CD8-positive, alpha-beta memory T cell (primary cell): ENCODE measurements around the gene ALCAM. TPM values are rescaled to one million over a fixed set of nuclear protein-coding genes. Genes with fewer than 3 reads are reported as not detected.

ENCODE experiments used
- CTCF ChIA-PET: fragments of 350-600 bp; sonication (Branson Sonifier 250); formaldehyde crosslinking; loops from one replicate; lab custom pipeline; 2021; ENCODE audit warnings: antibody characterized with exemption; lab: Charles Lee
- POLR2A ChIA-PET: fragments of 350-600 bp; sonication (Branson Sonifier 250); formaldehyde crosslinking; loops from one replicate; lab custom pipeline; 2021; ENCODE audit warnings: antibody characterized with exemption; lab: Charles Lee
- DNase-seq, 5 donors: peaks; one replicate each; pipeline versions ENCODE4 v3.0.0 to v3.0.0-alpha.2; 2020 to 2022; ENCODE audit warnings: mixed read lengths in 1 of 5
- H3K27ac ChIP-seq: one replicate; pipeline ENCODE4 v1.7.0; 2013; ENCODE audit warnings: low read depth, mild to moderate bottlenecking, low read length, moderate library complexity
- H3K27me3 ChIP-seq: 2 replicates; pipeline ENCODE4 v1.7.0; 2013; ENCODE audit warnings: low read length, mild to moderate bottlenecking; ENCODE audit not compliant: insufficient read depth, poor library complexity, severe bottlenecking
- H3K36me3 ChIP-seq: 2 replicates; pipeline ENCODE4 v1.7.0; 2013; ENCODE audit warnings: mild to moderate bottlenecking, low read length, moderate library complexity; ENCODE audit not compliant: insufficient read depth
- H3K4me1 ChIP-seq: 2 replicates; pipeline ENCODE4 v1.7.0; 2013; ENCODE audit warnings: mild to moderate bottlenecking, low read length, moderate library complexity; ENCODE audit not compliant: insufficient read depth
- H3K4me3 ChIP-seq: 2 replicates; pipeline ENCODE4 v1.7.0; 2013; ENCODE audit warnings: mild to moderate bottlenecking, low read length
- H3K9me3 ChIP-seq: 2 replicates; pipeline ENCODE4 v1.7.0; 2013; ENCODE audit warnings: mild to moderate bottlenecking, low read length
- H3K27ac Mint-ChIP-seq, 8 donors: one replicate each; pipeline ENCODE4 v1.8.0; 2020 to 2021; ENCODE audit warnings: mixed read lengths in 8 of 8, mild to moderate bottlenecking in 6 of 8, inconsistent platforms in 3 of 8, moderate library complexity in 3 of 8
- H3K27me3 Mint-ChIP-seq, 2 donors: one replicate each; pipeline ENCODE4 v1.8.0; 2020 to 2021; ENCODE audit warnings: mixed read lengths in 2 of 2, mild to moderate bottlenecking in 1 of 2, moderate library complexity in 1 of 2
- H3K36me3 Mint-ChIP-seq, 3 donors: one replicate each; pipeline ENCODE4 v1.8.0; 2020 to 2021; ENCODE audit warnings: mixed read lengths in 3 of 3, inconsistent platforms in 1 of 3, mild to moderate bottlenecking in 1 of 3
- H3K4me1 Mint-ChIP-seq, 3 donors: one replicate each; pipeline ENCODE4 v1.8.0; 2020 to 2021; ENCODE audit warnings: mixed read lengths in 3 of 3, inconsistent platforms in 1 of 3, mild to moderate bottlenecking in 1 of 3
- H3K4me3 Mint-ChIP-seq, 7 donors: one replicate each; pipeline ENCODE4 v1.8.0; 2020 to 2021; ENCODE audit warnings: mixed read lengths in 7 of 7, mild to moderate bottlenecking in 6 of 7, moderate library complexity in 4 of 7, inconsistent platforms in 2 of 7
- H3K9me3 Mint-ChIP-seq, 5 donors: one replicate each; pipeline ENCODE4 v1.8.0; 2020 to 2022; ENCODE audit warnings: mixed read lengths in 5 of 5, mild to moderate bottlenecking in 3 of 5, moderate library complexity in 2 of 5, inconsistent platforms in 1 of 5
- polyA plus RNA-seq: library from polyadenylated mRNA; unstranded; fragments of 300-500 nt; fragmentation: Illumina TruSeq; gene quantifications from one replicate; pipeline ENCODE4 v1.2.3, GENCODE V29; 2021
- total RNA-seq, 2 experiments: library from RNA; stranded (reverse); gene quantifications; one replicate each; pipeline ENCODE4 v1.2.3, GENCODE V29; 2021

The ALCAM gene
- total and polyA plus RNA-seq, 3 experiments from 2014 or later, result 6.4 to 26.9 (median 26.1) TPM

DNA sequence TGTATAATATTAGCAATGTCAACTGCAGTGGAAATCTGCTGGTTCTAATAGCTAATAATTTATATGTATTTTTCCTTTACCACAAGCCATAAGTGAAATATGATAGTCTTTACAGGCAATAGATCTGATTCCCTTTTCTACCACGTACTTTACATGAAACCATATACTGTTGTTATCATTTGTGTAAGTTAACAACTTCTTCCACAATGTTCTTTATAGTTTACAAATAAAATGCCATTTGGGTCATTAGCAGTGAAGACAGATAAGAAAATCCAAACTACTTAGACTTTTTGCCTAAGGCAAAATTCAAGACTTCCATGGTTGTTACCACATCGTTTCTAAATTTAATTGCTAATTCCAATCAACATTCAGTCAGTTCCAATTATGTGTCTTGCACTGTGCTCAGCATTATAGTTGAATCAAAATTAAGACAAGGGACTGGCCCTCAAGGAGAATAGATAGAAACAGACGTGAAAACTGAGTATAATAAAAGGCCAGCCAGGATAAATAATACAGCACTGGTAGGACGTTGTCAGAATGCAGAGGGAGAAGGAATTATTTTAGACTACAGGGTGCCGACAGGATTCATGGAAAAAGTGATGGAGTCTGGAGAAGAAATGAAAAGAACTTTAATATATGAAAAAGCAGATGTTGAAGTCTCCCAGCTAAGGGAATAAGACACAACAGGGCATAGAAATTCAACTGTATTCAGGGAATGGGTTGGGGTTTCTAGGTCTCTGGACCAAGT lies 249.8 kb downstream of the ALCAM start:
- no peaks in the 10 kb centered on the region for H3K27me3 ChIP-seq
- Mint-ChIP-seq H3K4me3 (no peak overlapping the region), H3K9me3 (no peaks in the 10 kb centered on the region), H3K27ac (no peak overlapping the region), H3K36me3 (no peaks in the 10 kb centered on the region), H3K27me3 (peaks cover 2 to 5% of the 10 kb centered on the region in 2 donors), H3K4me1 (no peaks in the 10 kb centered on the region)
- ChIA-PET CTCF (no interaction called here), POLR2A (no interaction called here)
- no peak for DNase-seq
- no peak overlapping the region for H3K27ac ChIP-seq
- H3K4me1 ChIP-seq, result no peaks in the 10 kb centered on the region
- H3K4me3 ChIP-seq, result no peak overlapping the region
- H3K36me3 ChIP-seq, result no peaks in the 10 kb centered on the region
- H3K9me3 ChIP-seq, result no peaks in the 10 kb centered on the region

DNA sequence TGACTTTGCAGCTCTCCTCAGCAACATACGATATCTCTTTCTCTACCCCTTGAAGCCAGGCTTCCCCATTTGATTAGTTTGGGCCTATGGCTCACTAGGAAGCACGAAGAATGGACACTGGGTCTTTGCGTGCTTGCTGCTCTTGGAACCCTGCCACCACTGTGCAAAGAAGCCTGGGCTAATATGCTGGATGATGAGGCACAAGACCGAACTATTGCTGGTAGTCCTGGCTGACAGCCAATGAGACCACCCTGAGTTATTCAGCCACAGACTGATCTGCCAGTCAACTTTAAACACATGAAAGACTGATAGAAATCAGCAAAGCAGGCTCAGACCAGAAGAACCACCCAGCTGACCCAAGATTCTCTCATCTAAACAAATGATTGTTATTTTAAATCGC lies 251.8 kb downstream of the ALCAM start:
- Mint-ChIP-seq H3K4me1 (no peaks in the 10 kb centered on the region), H3K27me3 (peaks cover 2 to 5% of the 10 kb centered on the region in 2 donors), H3K4me3 (no peak overlapping the region), H3K9me3 (no peaks in the 10 kb centered on the region), H3K27ac (peak overlapping the region in 1 of 8 donors; percentile 13), H3K36me3 (no peaks in the 10 kb centered on the region)
- no peak overlapping the region for H3K4me3 ChIP-seq
- no peaks in the 10 kb centered on the region for H3K36me3 ChIP-seq
- POLR2A ChIA-PET, result no interaction called here
- H3K9me3 ChIP-seq, result no peaks in the 10 kb centered on the region
- H3K27me3 ChIP-seq, result no peaks in the 10 kb centered on the region
- no peak for DNase-seq
- H3K4me1 ChIP-seq, result no peaks in the 10 kb centered on the region
- H3K27ac ChIP-seq, result no peak overlapping the region
- CTCF ChIA-PET, result no interaction called here

DNA sequence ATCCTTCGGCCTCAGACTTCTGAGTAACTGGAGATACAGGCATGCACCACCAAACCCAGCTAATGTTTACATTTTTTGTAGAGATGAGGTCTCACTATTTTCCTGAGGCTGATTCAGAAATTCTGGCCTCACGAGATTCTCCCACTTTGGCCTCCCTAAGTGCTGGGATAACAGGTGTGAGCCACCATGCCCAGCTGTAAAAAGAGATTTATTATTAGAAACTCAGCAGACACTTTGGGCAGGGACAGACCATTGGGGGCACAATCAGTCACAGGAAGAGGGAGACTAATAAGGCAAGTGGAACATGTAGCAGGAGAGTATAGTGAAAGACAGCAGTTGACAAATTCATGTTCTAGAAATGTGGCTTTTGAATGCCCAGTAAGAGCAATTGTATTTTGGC lies 252.9 kb downstream of the ALCAM start:
- no peak overlapping the region for H3K4me3 Mint-ChIP-seq
- Histone ChIP-seq H3K27ac (no peak overlapping the region), H3K27me3 (no peaks in the 10 kb centered on the region), H3K36me3 (no peaks in the 10 kb centered on the region), H3K4me3 (no peak overlapping the region), H3K4me1 (no peaks in the 10 kb centered on the region), H3K9me3 (no peaks in the 10 kb centered on the region)
- ChIA-PET CTCF (no interaction called here), POLR2A (no interaction called here)
- H3K9me3 Mint-ChIP-seq, result no peaks in the 10 kb centered on the region
- H3K27ac Mint-ChIP-seq, result no peak overlapping the region
- no peaks in the 10 kb centered on the region for H3K36me3 Mint-ChIP-seq
- peaks cover 2 to 5% of the 10 kb centered on the region in 2 donors for H3K27me3 Mint-ChIP-seq
- DNase-seq, result no peak
- no peaks in the 10 kb centered on the region for H3K4me1 Mint-ChIP-seq

DNA sequence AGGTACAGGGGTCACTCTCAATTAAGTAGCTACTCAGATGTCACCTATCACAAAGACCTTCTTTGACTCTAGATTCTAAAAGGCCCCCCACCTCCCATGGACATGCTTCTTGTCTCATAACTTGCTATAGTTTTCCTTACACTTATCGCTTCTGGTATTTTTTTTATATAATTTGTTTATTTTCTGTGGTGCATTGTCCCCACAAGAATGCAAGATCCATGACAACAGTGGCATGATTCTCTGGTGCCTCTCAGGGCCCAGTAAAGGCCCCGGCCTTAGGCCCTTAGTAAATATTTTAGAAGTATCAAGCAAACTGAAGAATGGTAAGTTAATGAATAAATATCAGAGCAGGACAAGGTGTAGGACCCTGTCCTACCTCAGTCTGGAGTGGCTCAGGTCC lies 253.5 kb downstream of the ALCAM start:
- Mint-ChIP-seq H3K27ac (no peak overlapping the region), H3K4me3 (no peak overlapping the region), H3K27me3 (peaks cover under 1 to 2% of the 10 kb centered on the region in 2 donors), H3K4me1 (no peaks in the 10 kb centered on the region), H3K9me3 (no peaks in the 10 kb centered on the region), H3K36me3 (no peaks in the 10 kb centered on the region)
- ChIA-PET CTCF (no interaction called here), POLR2A (no interaction called here)
- H3K27me3 ChIP-seq, result no peaks in the 10 kb centered on the region
- no peak for DNase-seq
- H3K9me3 ChIP-seq, result no peaks in the 10 kb centered on the region
- H3K27ac ChIP-seq, result no peak overlapping the region
- H3K36me3 ChIP-seq, result no peaks in the 10 kb centered on the region
- no peaks in the 10 kb centered on the region for H3K4me1 ChIP-seq
- H3K4me3 ChIP-seq, result no peak overlapping the region

DNA sequence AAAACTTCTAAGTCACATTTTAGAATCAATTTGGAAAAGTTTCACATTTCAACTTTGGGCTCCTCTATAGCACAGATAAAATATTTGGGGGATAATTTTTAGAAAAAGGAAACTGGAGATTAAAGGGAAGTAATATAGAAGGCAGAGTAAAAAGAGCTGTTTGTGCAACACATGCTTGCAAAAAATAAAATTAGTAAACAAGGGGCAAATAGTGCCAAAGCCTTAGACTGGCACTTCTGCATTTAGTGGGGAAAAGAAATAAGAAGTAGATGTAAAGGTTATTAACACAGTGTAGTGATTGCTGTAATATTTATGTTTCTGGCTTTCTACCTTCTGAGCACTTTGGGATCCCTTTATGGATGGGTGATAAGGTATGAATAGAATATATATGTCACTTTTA lies 255.5 kb downstream of the ALCAM start:
- Mint-ChIP-seq H3K4me1 (no peaks in the 10 kb centered on the region), H3K27ac (no peak overlapping the region), H3K36me3 (no peaks in the 10 kb centered on the region), H3K4me3 (no peak overlapping the region), H3K27me3 (no peaks in the 10 kb centered on the region), H3K9me3 (peaks cover 0 to 4% (median 0%) of the 10 kb centered on the region in 5 donors)
- H3K27me3 ChIP-seq, result no peaks in the 10 kb centered on the region
- no peak for DNase-seq
- H3K4me3 ChIP-seq, result no peak overlapping the region
- no peaks in the 10 kb centered on the region for H3K4me1 ChIP-seq
- no peaks in the 10 kb centered on the region for H3K36me3 ChIP-seq
- ChIA-PET POLR2A (no interaction called here), CTCF (no interaction called here)
- H3K9me3 ChIP-seq, result no peaks in the 10 kb centered on the region
- H3K27ac ChIP-seq, result no peak overlapping the region
